ENCODE measurements around the gene PHF19. TPM values are rescaled to one million over a fixed set of nuclear protein-coding genes. Genes with fewer than 3 reads are reported as not detected.

PHF19 gene
- polyA plus RNA-seq, 3 donors = 31.4 to 39.4 (median 34.9) TPM

DNA sequence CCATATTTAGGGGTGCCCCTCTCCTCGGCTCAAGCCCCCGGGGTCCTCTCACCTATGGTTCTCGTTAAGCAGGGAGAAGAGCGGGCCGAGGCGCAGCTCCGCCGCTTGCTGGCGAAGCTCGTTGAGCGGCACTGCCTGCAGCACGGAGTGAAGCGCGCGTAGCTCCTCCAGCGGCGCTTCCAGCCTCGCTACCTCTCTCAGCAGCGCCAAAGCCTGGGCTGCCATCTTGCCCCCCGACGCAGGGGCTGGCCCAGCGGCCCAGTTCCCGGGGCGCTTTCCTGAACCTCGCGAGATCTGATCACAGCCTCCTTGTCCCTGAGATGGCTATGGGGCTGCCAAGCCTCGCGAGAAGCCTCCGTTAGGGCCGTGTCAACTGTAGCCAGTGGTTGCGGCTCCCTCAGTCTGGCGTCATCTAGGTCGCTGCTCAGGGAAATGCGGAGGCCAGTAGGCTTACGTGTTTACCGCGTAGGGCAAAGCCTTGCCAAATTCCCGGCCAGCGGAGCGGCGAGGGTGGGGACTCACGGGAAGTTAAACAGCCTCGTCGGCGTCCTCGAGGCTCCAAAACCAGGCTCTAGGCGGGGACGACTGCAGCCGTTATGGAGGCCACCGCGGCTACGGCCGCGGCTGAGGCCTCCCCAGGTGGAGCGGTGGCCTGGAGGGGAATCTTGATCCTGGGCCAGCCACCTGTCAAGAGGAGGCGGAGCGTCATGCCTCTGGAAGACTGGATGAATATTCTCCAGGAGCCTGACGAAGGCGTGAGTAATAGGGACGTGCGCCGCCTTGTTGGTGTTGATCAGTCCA lies 34.1 kb downstream of the PHF19 start, which contains the start of gene PSMD5:
Gene PSMD5, minus strand, starts transcription at position 238 of the 801 bp plus-strand sequence. Its CDS starts 13 bp downstream, at position 225.
- peak; percentile 88 to 98 (median 95) for DNase-seq (ENCODE audit: extremely low read depth in 1 of 11, low read depth in 9 of 11, low spot score in 4 of 11)

DNA sequence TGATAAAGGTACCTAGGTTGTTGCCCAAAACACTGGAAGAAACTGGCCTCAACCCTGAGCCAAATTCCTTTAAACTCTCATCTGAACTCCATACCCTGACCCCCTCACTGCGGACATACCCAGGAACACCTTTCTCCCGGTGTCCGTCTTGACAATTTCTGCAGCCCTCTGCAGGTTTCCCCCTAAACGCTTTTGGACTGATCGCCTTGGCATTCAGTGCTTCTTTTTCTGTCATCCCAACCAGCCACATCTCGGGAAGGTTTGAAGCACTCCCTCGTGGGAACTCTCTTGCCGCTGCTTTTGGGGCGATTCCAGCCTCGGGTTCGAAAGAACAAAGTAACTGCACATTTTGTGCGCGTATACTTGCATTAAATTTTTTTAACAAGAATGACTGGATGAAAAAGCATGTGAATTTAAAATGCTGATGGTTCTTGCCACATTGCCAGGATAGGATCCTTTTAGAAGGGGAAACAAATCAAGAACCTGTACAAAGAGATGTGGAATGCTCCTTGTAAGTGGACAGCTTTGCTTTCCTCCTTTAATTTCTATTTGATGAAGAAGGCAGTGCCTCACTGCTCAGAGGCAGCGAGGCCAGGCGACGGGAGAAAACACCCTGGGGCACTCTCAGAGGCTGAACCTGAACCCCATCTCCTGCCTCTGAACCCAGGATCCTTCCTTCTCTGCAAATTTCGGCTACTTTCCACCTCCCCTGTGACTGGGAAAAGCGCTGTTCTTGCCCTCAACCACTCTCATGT lies 34.9 kb downstream of the PHF19 start:
- DNase-seq (ENCODE audit: extremely low read depth in 1 of 11, low read depth in 9 of 11, low spot score in 4 of 11) = peak in 6 of 11 donors; percentile 6 to 17 (median 12)

DNA sequence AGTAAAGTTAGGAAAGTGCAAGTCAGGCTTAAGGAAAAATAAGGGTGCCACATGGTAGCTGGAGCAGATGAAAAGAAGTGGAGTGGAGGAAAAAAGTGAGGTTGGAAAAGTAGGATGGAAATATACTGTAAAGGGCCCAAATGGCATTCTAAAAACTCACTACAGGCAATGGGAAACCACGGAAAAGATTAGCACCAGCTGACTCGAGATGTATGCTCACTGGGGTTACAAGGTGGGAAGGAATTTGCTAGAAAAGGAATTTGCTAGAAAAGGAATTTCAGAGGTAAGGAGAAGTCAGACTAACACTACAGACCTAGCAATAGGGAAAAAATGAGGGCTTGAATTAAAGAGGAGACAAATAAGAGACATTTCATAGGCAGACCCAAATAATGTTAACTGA lies 37.8 kb downstream of the PHF19 start:
- no peak for DNase-seq (ENCODE audit: extremely low read depth in 1 of 11, low read depth in 9 of 11, low spot score in 4 of 11)

DNA sequence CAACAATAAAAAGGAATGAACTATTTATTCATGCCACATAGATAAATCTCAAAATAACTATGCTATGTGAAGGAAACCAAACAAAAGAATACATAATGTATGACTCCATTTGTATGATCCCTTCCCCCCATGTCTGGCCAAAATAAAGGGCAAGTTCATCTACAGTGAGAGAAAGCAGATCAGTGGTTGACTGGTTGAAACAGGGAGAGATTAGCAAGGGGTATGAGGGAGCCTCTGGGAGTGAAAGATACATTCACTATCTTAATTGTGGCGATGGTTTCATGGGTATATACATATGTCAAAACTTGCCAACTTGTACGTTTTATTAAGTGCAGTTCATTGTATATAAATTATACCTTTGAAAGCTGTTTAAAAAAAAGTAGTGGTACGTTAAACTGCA lies 39.1 kb downstream of the PHF19 start:
- no peak for DNase-seq (ENCODE audit: extremely low read depth in 1 of 11, low read depth in 9 of 11, low spot score in 4 of 11)

DNA sequence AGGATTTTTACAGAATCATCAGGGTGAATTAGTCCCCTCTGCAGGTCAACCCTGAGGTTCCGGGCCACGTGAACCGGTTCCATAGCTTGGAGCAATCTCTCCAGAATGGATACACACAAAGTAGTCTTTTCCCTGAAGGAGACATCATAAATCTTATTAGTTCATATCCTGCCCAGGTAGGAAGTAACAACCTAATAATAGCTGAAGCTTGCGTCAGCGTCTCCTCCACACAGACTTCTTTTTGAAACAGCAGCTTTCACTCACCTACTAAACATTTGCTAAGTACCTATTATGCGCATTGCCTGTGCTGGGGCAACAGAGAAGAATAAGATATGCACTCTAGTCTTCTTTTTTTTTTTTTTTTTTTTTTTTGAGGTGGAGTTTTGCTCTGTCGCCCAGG lies 43.7 kb downstream of the PHF19 start:
- DNase-seq (ENCODE audit: extremely low read depth in 1 of 11, low read depth in 9 of 11, low spot score in 4 of 11) = no peak

DNA sequence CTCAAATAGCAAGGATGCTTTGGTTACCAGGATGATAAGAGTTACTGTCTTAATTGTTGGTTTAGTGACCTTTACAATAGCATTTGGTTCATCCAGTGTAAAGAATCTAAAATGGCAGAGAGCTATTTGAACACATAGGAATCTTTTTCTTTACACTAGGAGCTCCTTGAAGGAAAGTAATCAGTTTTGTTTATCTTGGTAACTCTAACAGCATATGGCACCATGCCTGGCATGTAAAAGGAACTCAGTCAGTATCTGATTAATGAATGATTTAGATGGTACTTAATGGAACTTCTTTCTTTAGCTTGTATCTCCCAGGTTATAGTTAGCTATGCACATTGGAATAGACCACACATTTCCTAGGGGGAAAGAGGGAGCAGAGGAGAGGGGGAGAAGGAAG lies 44.2 kb downstream of the PHF19 start:
- DNase-seq (ENCODE audit: extremely low read depth in 1 of 11, low read depth in 9 of 11, low spot score in 4 of 11) = no peak

DNA sequence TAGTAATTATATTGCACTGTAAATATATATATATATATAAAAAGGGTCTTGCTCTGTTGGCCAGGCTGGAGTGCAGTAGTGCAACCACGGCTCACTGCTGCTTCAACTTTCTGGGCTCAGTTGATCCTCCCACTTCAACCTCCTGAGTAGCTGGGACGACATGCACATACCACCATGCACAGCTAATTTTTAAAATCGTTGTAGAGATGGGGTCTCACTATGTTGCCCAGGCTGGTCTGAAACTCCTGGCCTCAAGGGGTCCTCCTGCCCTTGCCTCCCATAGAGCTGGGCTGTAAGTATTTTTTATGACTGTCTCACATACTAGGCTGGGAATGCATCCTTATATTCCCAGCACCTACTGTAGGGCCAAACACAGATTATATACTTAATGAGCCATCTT lies 46.1 kb downstream of the PHF19 start:
- no peak for DNase-seq (ENCODE audit: extremely low read depth in 1 of 11, low read depth in 9 of 11, low spot score in 4 of 11)

DNA sequence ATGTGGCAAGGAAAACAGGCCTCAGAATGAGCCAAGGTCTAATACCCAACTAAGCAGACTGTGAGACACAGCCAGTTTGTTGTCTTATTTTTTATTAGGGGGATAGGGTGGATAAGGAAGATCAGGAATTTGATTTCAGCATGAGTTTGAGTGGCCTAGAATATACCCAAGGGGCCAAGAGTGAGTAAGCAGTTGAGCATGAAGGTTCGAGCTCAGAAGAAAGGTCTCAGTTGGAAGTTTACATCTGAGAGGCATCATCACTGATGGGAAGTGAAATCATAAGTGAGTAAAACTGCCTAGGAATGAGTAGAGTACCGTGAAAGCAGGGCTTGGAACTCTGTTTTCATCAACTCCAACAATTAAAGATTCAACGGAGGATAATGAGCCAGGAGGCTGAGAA lies 46.8 kb downstream of the PHF19 start:
- DNase-seq (ENCODE audit: extremely low read depth in 1 of 11, low read depth in 9 of 11, low spot score in 4 of 11) = no peak

DNA sequence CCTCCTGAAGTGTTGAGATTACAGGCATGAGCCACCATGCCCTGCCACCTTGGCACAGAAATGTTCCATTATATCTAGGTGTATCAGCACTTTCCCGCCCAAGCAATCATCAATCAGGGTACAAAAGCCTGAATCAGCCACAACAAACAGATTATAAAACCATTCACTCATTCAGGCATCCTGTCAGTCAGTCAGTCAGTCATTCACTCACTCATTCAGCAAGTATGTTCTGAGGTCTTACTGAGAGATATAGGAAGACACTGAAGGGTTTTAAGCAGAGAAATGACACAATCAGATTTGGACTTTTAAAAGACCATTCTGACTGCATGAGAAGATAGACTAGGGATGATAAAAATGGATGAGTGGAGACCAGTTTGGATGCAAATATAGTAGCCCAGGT lies 47.3 kb downstream of the PHF19 start:
- DNase-seq (ENCODE audit: extremely low read depth in 1 of 11, low read depth in 9 of 11, low spot score in 4 of 11) = no peak

DNA sequence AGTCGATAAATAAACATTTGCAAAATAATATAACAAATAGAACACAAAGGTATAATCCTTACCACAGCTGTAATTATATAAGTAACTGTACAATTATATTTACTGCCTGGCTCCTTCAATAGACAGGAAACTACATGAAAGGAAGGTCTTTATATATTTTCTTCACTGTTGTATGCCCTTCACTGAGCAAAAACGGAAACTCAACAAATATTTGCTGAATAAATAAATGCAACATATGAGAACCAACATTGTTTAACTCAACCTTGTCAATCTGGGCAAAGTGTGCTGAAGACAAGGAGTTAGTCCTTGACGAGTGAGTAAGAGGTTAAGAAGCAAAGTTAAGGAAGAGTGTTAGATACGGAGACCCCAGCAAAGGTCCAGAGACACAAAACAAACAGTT lies 56.9 kb downstream of the PHF19 start:
- no peak for DNase-seq (ENCODE audit: extremely low read depth in 1 of 11, low read depth in 9 of 11, low spot score in 4 of 11)

DNA sequence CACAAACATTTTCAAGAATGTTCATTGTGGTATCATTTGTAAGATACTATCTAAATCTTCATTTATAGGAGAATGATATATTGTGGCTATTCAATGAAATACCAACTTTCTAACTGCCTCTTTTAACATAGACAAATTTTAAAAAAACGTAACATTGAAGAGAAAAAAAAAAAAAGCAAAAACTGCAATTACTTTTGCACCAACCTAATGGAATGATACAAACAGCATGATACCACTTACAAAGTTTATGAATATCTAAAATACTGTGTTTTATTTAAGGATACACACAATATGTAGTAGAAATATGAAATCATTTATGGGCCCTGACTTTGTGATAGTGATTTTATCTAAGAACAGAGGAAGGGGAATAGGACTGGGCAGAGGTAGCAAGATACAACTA lies 58.4 kb downstream of the PHF19 start:
- DNase-seq (ENCODE audit: extremely low read depth in 1 of 11, low read depth in 9 of 11, low spot score in 4 of 11) = no peak

DNA sequence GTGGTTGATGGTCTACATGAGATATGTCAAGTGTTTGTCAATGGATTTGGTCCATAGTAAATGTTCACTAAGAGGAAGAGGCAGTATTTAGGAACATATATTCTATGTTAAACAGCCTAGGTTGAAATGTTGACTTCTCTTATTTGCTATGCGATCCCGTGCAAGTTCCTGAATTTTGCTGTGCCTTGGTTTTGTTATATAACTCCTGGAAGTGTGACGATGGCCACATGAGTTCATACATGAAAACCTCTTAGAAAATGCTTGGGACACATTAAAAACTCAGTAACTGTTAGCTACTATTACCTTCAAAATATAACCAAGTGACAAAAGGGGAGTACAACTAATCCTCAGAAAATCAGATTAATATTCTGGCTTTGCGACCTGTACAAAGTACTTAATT lies 61.9 kb downstream of the PHF19 start:
- no peak for DNase-seq (ENCODE audit: extremely low read depth in 1 of 11, low read depth in 9 of 11, low spot score in 4 of 11)

DNA sequence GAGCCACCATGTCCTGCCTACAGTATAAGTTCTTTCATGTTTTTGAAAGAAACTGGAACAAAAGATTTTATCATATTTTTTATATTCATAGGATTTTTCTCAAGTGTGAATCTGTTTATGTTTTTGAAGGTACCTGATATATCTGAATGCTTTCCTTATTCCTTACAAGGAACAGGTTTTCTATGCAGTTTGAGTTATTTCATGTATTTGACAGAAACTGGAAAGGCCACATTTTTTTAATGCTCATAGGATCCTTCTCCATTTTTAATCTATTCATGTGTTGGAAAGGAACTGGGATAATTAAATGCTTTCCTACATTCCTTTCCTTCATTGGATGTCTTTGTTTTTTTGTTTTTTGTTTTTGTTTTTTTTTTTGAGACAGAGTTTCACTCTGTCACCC lies 68.1 kb downstream of the PHF19 start:
- no peak for DNase-seq (ENCODE audit: extremely low read depth in 1 of 11, low read depth in 9 of 11, low spot score in 4 of 11)

DNA sequence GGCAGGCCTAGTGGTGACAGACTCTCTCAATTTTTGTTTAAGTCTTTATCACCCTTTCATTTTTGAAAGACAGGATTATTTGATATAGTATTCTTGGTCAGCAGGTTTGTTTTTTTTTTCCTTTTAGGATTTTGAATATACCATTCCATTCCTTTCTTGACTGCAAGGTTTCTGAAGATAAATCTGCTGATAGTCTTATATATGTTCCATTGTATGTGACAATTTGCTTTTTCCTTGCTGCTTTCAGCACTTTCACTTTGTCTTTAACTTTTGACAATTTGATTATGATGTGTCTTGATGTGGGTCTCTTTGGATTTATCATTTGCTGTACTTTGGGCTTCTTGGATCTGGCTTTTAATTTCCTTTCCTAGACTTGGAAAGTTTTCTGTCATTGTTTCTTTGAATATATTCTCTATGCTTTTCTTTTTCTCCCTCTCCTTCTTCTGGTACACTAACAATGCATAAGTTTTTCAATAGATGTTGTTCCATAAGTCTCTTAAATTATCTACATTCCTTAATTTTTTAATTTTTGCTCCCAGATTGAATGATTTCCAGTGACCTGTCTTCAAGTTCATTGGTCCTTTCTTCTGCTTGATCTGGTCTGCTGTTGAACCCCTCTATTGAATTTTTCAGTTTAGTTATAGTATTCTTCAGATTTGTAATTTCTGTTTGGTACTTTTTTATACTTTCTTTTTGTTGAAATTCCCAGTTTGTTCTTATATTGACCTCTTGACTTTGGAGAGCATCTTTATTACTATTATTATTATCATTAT lies 69.2 kb downstream of the PHF19 start:
- no peak for DNase-seq (ENCODE audit: extremely low read depth in 1 of 11, low read depth in 9 of 11, low spot score in 4 of 11)

Other genes starting within 250 kb of the PHF19 start
- 10 to 100 TPM; 15.2 to 19.2 (median 16.9) TPM for gene MEGF9, start 162.7 kb downstream of the PHF19 start, polyA plus RNA-seq (ENCODE audit: insufficient read length in 3 of 3)
- gene FBXW2, start 83.8 kb downstream of the PHF19 start, polyA plus RNA-seq (ENCODE audit: insufficient read length in 3 of 3) = 10 to 100 TPM; 43.2 to 45.8 (median 44.6) TPM
- gene PSMD5, start 34.3 kb downstream of the PHF19 start, polyA plus RNA-seq (ENCODE audit: insufficient read length in 3 of 3) = 10 to 100 TPM; 30.0 to 40.5 (median 37.9) TPM
- gene TRAF1, start 49.6 kb upstream of the PHF19 start, polyA plus RNA-seq (ENCODE audit: insufficient read length in 3 of 3) = 1 to 10 TPM; 4.5 to 8.1 (median 5.6) TPM
- gene C5, start 173.1 kb upstream of the PHF19 start, polyA plus RNA-seq (ENCODE audit: insufficient read length in 3 of 3) = 10 to 100 TPM; 12.8 to 14.7 (median 14.3) TPM
- 10 to 100 TPM; 31.3 to 39.1 (median 36.5) TPM for gene CNTRL, start 197.8 kb upstream of the PHF19 start, polyA plus RNA-seq (ENCODE audit: insufficient read length in 3 of 3)

All from renal cortex interstitium (tissue), 11 donors.